KOPT-K1 (cell line): ENCODE measurements around the gene CCR8.

Source experiments
- H3K27ac ChIP-seq: fragments of 200-600 bp; sonication (generic); 2 replicates; pipeline ENCODE4 v1.5.1; 2016; ENCODE audit warnings: antibody characterized with exemption, mild to moderate bottlenecking, low read depth, low read length; ENCODE audit not compliant: poor library complexity, severe bottlenecking
- H3K36me3 ChIP-seq: fragments of 200-600 bp; sonication (generic); 2 replicates; pipeline ENCODE4 v1.5.1; 2017; ENCODE audit warnings: antibody characterized with exemption, mild to moderate bottlenecking, low read length, moderate library complexity; ENCODE audit not compliant: insufficient read depth
- H3K9me3 ChIP-seq: fragments of 200-600 bp; sonication (generic); 2 replicates; pipeline ENCODE4 v1.5.1; 2017; ENCODE audit warnings: antibody characterized with exemption, low read length, mild to moderate bottlenecking; ENCODE audit not compliant: insufficient read depth, poor library complexity, severe bottlenecking

CCR8 gene

DNA sequence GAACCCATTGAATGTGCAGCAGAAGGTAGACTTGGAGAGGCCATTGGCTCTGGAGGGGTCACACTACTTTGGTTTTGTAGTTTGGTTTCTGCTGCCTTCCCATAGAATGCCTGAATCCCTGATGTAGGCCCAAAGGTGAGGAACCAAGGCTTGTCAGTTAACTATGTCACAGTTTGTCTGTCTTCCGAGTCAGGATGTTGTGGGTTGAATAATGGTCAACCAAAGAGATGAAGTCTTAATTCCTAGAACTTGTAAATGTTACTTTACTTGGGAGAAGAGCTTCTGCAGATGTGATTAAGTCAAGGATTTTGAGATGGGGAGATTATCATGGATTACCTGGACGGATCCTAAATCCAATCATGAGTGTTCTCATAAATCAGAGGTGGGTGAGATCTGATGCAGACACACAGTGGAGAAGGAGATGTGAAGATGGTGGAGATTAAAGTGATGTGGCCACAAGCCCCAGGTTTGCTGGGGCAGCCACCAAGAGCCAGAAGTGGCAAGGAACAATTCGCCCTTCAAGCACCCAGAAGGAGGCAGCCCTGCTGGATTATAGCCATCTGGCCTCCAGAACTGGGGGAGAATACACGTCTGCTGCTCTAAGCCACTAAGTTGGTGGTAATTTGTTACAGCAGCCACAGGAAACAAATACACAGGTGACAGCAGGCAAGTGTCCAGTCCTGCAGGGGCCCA, 2.3 kb upstream of the CCR8 start:
- peaks cover under 1% of the 10 kb centered on the region; the same call in 1 of the 2 replicates for H3K36me3 ChIP-seq
- peak overlapping the region; percentile 60 for H3K27ac ChIP-seq
- H3K9me3 ChIP-seq: no peaks in the 10 kb centered on the region

- peak overlapping the region; percentile 60 for H3K27ac ChIP-seq
- no peaks in the 10 kb centered on the region for H3K9me3 ChIP-seq
- H3K36me3 ChIP-seq: peaks cover 7% of the 10 kb centered on the region
Measured at GRCh38 chr3:39327746-39328349, 1.7 kb upstream of the CCR8 start.

DNA sequence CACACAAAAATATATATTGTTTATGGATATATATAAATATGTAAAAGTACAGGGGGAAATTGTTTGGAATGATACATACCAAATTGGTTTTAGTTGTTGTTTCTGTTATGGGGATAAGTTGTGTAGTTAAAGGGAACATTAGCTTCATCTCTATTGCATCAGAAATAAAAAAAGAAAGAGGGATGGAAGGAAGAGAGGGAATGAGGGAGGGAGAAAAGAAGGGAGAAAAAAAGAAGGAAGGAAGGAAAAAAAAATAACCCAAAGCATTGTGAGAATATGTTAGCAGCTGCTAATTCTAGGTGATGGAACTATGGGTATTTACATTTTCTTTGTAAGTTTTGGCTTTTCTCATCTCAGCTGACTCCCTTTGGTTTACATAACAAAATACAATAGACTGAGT, 1.3 kb downstream of the CCR8 start:
- H3K9me3 ChIP-seq: no peaks in the 10 kb centered on the region
- peak overlapping the region; percentile 60 for H3K27ac ChIP-seq
- peaks cover 17% of the 10 kb centered on the region for H3K36me3 ChIP-seq

DNA sequence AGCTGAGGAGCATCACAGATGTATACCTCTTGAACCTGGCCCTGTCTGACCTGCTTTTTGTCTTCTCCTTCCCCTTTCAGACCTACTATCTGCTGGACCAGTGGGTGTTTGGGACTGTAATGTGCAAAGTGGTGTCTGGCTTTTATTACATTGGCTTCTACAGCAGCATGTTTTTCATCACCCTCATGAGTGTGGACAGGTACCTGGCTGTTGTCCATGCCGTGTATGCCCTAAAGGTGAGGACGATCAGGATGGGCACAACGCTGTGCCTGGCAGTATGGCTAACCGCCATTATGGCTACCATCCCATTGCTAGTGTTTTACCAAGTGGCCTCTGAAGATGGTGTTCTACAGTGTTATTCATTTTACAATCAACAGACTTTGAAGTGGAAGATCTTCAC, 3.0 kb downstream of the CCR8 start:
- peaks cover 17% of the 10 kb centered on the region for H3K36me3 ChIP-seq
- no peaks in the 10 kb centered on the region for H3K9me3 ChIP-seq
- no peak overlapping the region for H3K27ac ChIP-seq

- H3K36me3 ChIP-seq: peaks cover 17% of the 10 kb centered on the region
- H3K9me3 ChIP-seq: no peaks in the 10 kb centered on the region
- H3K27ac ChIP-seq: no peak overlapping the region
Measured at GRCh38 chr3:39333607-39334006, 4.1 kb downstream of the CCR8 start.

DNA sequence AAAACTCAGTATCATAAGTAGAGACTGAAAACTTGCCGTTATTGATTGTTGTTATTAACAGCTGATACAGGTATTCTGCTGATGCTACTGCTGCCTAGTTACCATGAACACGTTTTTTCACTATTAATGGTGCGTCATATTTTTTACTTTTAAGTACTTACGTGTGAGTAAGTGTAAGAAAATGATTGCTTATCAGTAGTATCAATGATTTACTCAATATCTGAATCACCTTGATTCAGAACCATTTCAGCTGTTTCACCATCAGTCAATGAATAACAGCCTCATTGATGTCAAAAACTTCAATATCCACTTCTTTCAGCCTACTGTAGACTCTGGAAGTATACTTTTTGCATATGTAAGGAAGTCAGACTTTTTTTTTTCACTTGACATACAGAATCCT, 4.7 kb downstream of the CCR8 start:
- Histone ChIP-seq H3K9me3 (no peaks in the 10 kb centered on the region), H3K27ac (no peak overlapping the region), H3K36me3 (peaks cover 21% of the 10 kb centered on the region)

- H3K27ac ChIP-seq: no peak overlapping the region
- H3K9me3 ChIP-seq: peaks cover 10% of the 10 kb centered on the region
- peaks cover 17% of the 10 kb centered on the region; the same call in 1 of the 2 replicates for H3K36me3 ChIP-seq
Measured at GRCh38 chr3:39338201-39338600, 8.7 kb downstream of the CCR8 start.

DNA sequence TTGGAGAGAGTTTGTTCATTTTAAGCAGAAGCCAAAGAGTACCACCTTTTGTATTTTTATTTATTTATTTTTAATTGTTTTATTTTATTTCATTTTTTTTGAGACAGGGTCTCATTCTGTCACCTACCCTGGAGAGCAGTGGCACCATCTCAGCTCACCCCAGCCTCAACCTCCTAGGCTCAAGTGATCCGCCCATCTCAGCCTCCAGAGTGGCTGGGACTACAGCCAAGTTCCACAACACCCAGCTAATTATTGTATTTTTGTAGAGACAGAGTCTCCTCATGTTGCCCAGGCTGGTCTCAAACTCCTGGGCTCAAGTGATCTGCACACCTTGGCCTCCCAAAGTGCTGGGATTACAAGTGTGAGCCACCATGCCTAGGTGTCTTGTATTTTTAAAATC, 9.6 kb downstream of the CCR8 start:
- peaks cover 10% of the 10 kb centered on the region for H3K9me3 ChIP-seq
- H3K36me3 ChIP-seq: peaks cover 10% of the 10 kb centered on the region; the same call in 1 of the 2 replicates
- H3K27ac ChIP-seq: no peak overlapping the region

- Histone ChIP-seq H3K27ac (no peak overlapping the region), H3K9me3 (peaks cover 10% of the 10 kb centered on the region), H3K36me3 (peaks cover 10% of the 10 kb centered on the region; the same call in 1 of the 2 replicates)
Measured at GRCh38 chr3:39343076-39343717, 13.7 kb downstream of the CCR8 start.

- peaks cover 10% of the 10 kb centered on the region for H3K9me3 ChIP-seq
Measured at GRCh38 chr3:39343760-39344159, 14.3 kb downstream of the CCR8 start.

GRCh38 chr3:39344746-39345344, 15.3 kb downstream of the CCR8 start:
- peaks cover 6% of the 10 kb centered on the region for H3K9me3 ChIP-seq
- peaks cover 2% of the 10 kb centered on the region; the same call in 1 of the 2 replicates for H3K36me3 ChIP-seq
- H3K27ac ChIP-seq: no peak overlapping the region

More at GRCh38 chr3:39343760-39344159, 14.3 kb downstream of the CCR8 start:
- H3K27ac ChIP-seq: no peak overlapping the region
- H3K36me3 ChIP-seq: peaks cover 10% of the 10 kb centered on the region; the same call in 1 of the 2 replicates

- H3K9me3 ChIP-seq: no peaks in the 10 kb centered on the region
- H3K36me3 ChIP-seq: no peaks in the 10 kb centered on the region
- H3K27ac ChIP-seq: peak overlapping the region; percentile 90
Measured at GRCh38 chr3:39346785-39347585, 17.5 kb downstream of the CCR8 start.

- Histone ChIP-seq H3K27ac (peak overlapping the region; percentile 90), H3K9me3 (no peaks in the 10 kb centered on the region)
Measured at GRCh38 chr3:39347586-39347876, 18.0 kb downstream of the CCR8 start.

DNA sequence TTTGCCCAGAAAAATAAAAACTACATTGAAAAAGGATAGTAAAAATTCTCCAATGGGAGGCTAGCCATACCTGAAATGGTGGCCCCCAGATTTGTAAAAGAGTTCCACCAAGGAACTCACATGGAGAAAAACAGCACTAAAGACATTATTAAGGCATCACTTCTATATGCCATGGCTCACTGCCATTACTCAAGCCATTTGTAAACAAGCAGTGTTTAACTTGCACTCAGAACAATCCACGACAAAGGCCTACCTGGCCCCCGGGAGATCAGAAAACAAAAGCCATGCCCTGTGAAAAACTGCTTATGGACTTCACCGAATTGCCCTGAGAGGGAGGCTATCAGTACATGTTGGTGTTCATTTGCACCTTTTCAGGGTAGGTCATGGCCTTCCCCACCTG, 19.6 kb downstream of the CCR8 start:
- peak overlapping the region; percentile 90 for H3K27ac ChIP-seq
- H3K9me3 ChIP-seq: no peaks in the 10 kb centered on the region
- H3K36me3 ChIP-seq: no peaks in the 10 kb centered on the region

More at GRCh38 chr3:39347586-39347876, 18.0 kb downstream of the CCR8 start:
- H3K36me3 ChIP-seq: no peaks in the 10 kb centered on the region

GRCh38 chr3:39350714-39351113, 21.2 kb downstream of the CCR8 start:
- H3K9me3 ChIP-seq: no peaks in the 10 kb centered on the region
- H3K27ac ChIP-seq: peak overlapping the region; percentile 90
- H3K36me3 ChIP-seq: no peaks in the 10 kb centered on the region
